HG03108 (cell line): ENCODE data around the gene SLC25A24.
"Not testable (repeated sequence)": the region's sequence is repeated elsewhere in the genome, so short reads cannot be mapped to it uniquely, and the experiment has no call there.

Experiments
- ATAC-seq: cut with Tn5 transposase; IDR thresholded peaks from one replicate; pipeline ENCODE4 v1.9.1; 2021; ENCODE audit warnings: moderate library complexity; ENCODE audit not compliant: unreplicated experiment

The SLC25A24 gene

DNA sequence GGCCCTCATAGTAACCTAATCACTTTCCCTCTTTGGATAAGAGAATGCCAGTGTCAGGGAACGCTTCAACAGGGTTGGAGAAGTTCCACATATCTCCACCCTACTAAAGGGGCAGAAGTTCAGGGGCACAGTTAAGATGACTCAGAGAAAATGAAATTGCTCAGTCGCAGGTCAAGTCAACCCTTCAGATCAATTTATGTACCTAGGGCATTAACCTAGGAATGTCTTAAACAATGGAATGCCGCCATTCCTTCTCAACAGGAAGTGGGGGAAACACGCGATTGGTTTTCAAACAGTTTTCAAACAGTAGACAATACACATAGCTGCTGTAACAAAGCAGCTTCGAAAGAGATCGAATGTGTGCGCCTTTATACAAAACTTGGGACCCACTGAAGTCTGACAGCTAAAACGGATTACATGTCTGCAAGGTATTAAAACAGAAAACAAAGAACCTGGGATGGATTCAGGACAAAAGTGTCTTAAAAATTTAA is 897 bp downstream of the SLC25A24 start:
- ATAC-seq, result no peak

DNA sequence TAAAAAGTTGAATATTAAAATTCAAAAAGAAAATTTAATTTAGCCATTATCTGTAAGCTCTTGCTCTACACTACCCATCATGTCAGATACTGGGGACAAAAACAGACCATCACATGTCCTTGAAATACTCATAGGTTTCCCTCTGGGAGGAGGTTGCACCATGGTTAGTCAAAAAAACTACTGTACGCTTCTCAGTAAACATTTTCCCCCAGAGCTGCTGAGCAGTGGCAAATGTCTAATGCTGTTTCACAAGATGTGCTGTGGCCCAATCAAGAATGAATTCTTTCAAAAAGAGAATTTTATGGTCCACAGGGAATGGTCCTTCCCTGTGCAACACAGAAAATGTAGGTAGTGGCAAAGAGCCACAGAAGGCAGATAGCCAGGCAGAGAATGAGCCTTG is 6.1 kb downstream of the SLC25A24 start:
- ATAC-seq, result no peak

- ATAC-seq, result no peak
Measured at GRCh38 chr1:108193333-108193732, 6.8 kb downstream of the SLC25A24 start.

DNA sequence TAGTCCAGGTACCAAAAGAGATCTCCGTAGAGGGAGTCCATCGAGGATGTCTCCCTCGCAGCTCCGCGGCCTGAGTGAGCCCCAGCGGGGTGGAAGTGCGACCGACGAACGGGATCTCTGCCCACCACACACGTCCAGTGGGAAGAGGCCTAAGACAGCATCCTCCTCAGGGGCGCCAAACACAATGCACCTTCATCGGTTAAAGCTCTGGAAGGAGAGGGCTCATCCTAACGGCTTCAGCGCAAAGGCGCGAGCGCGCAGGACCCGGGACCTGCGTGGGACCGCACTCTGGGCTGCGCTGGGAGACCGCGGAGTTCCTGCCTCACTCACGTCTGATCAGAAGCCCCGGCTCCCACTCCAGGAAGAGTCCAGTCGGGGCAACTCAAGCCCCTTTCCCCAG is 7.6 kb downstream of the SLC25A24 start:
- no peak for ATAC-seq

DNA sequence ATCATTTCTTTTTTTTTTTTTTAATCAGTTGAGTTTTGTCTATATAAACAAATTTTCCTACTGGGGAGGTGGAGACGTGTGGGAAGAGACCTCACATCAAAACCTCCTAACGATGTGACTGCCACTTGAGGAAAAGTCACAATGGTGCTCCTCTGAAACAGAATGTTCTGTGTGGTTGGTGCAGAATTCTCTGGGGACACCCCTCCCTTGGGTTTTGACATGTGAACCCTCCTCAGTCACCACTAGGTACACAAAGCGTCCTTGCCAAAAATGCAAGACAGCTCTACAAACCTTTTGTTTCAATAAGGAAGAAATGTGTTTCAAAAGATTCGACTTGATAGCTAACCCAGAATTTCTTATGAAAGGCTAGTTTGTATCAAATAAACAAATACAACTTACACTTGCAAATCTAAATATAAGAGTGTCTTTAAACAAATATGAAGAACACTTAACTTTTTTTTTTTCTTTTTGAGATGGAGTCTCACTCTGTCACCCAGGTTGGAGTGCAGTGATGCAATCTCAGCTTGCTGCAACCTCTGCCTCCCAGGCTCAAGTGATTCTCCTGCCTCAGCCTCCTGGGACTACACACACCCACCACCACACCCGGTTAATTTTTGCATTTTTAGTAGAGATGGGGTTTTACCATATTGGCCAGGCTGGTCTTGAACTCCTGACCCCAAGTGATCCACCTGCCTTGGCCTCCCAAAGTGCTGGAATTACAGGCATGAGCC is 9.3 kb downstream of the SLC25A24 start:
- no peak for ATAC-seq

DNA sequence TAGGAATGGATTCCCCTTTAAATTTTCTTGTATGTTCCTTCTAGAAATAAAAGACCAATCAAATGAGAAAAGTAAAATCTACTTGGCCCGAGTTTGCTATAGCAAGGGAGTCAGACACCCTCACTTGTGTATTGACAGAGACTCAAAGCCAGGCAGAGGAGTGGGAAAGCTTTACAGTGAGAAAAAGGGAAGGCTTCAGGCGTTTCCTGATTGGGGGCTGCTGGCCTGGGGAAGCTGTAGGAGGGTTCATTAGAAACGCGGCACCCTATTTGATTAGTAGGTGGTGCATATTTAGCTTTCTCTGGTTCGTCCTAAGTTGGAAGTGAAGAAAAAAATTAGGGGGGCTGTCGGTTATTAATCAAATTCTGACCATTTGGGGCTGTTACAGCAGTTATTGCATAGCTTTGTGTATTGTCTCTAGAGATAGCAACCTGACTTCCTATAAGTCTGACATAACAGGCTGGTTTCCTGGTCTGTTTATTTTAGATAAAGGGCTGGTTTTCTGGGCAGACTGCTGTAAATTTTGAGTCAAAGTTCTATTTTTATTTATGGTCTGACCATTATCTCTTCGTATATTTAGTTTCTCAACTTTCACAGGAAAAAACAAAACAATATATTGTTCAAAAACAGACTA is 10.0 kb downstream of the SLC25A24 start:
- ATAC-seq, result no peak

- no peak for ATAC-seq
Measured at GRCh38 chr1:108188801-108189200, 11.3 kb downstream of the SLC25A24 start.

GRCh38 chr1:108182959-108183700 is 17.0 kb downstream of the SLC25A24 start:
- no peak for ATAC-seq

DNA sequence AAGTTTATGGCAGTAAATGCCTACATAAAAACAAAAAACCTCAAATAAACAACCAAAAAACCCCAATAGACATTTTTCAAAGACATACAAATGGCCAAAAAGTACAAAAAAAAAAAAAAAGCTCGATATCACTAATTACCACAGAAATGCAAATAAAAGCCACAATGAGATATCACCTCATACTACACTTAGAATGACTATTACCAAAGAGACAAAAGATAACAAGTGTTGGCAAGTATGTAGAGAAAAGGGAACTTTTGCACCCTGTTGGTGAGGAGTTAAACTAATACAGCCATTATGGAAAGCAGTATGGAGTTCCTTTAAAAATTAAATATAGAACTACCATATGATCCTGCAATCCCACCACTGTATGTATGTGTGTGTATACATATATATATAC is 21.1 kb downstream of the SLC25A24 start:
- ATAC-seq, result no peak

DNA sequence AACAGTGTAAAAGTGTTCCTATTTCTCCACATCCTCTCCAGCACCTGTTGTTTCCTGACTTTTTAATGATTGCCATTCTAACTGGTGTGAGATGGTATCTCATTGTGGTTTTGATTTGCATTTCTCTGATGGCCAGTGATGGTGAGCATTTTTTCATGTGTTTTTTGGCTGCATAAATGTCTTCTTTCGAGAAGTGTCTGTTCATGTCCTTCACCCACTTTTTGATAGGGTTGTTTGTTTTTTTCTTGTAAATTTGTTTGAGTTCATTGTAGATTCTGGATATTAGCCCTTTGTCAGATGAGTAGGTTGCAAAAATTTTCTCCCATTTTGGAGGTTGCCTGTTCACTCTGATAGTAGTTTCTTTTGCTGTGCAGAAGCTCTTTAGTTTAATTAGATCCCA is 37.7 kb downstream of the SLC25A24 start:
- ATAC-seq, result not testable (repeated sequence)

DNA sequence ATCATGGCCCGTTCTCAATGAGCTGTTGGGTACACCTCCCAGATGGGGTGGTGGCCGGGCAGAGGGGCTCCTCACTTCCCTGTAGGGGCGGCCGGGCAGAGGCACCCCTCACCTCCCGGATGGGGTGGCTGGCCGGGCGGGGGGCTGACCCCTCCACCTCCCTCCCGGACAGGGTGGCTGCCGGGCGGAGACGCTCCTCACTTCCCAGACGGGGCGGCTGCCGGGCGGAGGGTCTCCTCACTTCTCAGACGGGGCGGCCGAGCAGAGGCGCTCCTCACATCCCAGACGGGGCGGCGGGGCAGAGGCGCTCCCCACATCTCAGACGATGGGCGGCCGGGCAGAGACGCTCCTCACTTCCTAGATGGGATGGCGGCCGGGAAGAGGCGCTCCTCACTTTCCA is 40.2 kb downstream of the SLC25A24 start:
- not testable (repeated sequence) for ATAC-seq

- ATAC-seq, result no peak
Measured at GRCh38 chr1:108158893-108159453, 41.2 kb downstream of the SLC25A24 start.

DNA sequence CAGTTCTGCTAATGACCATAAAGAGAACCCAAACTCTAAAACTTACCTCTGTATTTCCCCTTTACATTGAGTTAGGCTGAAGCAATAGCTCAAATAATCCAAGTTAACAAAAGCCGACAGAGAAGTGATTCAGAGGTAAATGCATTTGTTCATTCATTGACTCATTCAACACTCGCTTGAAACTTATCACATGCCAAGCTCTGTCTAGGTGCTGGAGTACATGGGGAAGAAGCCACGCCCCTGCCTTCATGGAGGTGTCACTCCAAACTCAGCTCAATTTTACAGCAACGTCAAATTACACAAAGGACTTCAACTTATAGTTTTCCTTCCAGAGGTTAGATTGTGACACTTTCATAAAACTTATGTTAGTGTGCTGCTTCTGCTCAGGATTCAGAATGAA is 45.8 kb downstream of the SLC25A24 start:
- ATAC-seq, result no peak

DNA sequence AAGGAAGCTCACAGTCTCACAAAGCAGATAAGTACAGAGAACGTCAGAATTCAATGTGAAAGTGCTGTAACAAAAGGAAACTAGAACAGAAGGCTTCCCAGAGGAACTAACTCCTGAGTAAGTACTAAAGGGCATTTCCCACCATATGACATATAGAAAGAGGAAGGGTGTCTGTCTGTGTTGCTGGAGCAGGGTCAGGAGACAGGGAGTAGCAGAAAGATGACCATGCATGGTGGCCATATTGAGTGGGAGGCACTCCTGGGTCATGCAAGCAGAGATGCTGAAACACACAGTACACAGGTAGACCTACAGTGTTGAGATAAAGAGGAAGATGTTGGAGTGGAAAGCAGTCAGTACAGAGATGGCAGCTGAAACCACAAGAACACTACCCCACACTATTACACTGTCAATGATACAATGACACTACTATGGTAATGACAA is 47.3 kb downstream of the SLC25A24 start:
- no peak for ATAC-seq

DNA sequence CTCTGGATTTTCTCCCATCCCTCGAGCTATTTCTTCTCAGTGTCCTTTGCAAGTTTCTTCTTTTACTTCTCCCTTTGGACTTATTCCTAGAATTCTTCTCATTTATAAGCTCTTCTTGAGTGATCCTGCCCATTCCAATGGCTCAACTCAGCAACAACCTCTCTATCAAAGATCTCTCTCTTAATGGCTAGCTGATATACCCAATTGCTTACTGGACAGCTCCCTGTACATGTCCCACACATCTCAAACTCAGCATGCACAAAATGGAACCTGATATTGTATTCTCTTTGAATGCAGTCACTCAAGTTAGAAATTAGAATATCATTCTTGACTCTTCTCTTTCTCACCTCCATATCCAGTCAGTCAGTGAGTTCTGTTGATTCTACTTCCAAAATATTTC is 48.6 kb downstream of the SLC25A24 start:
- no peak for ATAC-seq

DNA sequence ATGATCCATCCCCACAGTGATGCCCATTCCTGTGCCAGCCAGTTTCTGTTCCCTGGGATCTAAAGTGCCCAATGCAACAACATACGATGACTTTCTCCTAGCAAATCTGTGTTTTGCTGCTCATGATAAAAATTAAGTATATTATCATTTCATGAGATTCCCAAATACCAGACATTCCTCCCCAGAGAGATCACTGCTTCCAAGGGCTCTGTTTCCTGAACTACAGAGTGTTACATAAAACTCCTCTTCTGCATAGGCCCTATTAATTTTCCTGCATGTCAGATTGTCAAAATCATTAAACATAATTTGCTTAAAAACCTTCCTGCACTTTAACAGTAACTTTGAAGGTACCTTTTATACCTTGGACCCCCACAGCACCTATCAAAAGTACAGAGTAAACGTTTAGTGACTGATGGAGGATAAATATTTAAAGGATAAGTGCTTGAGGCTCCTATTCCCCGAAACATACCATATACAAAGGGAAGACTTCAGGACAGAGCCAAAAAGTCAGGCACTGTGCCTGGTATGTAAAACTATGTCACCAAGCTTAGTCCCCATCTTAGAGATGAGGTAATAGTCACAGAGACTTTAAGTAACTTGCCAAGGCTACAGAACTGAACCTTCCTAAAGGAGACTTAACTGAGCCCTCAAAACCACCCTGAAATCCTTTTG is 50.2 kb downstream of the SLC25A24 start:
- ATAC-seq, result no peak

GRCh38 chr1:108144569-108144968 is 55.6 kb downstream of the SLC25A24 start:
- ATAC-seq, result not testable (repeated sequence)

- ATAC-seq, result no peak
Measured at GRCh38 chr1:108142773-108143394, 57.3 kb downstream of the SLC25A24 start.

- ATAC-seq, result no peak
Measured at GRCh38 chr1:108142258-108142657, 57.9 kb downstream of the SLC25A24 start.

DNA sequence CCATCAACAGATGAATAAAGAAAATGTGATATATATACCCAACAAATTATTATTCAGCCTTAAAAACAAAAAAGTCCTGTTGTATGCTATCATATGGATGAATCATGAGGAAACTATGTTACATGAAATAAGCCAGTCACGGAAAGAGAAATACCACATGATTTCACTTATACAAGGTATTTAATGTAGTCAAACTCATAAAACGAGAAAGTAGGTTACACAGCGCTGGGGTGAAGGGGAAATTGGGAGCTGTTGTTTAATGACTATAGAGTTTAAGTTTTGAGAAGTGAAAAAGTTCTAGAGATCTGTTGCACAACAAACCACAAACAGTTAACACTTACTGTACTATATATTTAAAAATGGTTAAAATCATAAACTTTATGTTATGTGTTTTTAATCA is 58.5 kb downstream of the SLC25A24 start:
- no peak for ATAC-seq
